GM11168 (cell line): Measurements from ENCODE around the gene RUFY4.
"Not testable (repeated sequence)": the region's sequence is repeated elsewhere in the genome, so short reads cannot be mapped to it uniquely, and the experiment has no call there.

Experiments used
- in situ Hi-C: fragments of 300-500 bp; cut with MboI; formaldehyde crosslinking; loops from one replicate; pipeline ENCODE4 v1.12.0; 2022; ENCODE audit warnings: low sequenced_read_pairs; ENCODE audit not compliant: unreplicated experiment

Gene RUFY4

DNA sequence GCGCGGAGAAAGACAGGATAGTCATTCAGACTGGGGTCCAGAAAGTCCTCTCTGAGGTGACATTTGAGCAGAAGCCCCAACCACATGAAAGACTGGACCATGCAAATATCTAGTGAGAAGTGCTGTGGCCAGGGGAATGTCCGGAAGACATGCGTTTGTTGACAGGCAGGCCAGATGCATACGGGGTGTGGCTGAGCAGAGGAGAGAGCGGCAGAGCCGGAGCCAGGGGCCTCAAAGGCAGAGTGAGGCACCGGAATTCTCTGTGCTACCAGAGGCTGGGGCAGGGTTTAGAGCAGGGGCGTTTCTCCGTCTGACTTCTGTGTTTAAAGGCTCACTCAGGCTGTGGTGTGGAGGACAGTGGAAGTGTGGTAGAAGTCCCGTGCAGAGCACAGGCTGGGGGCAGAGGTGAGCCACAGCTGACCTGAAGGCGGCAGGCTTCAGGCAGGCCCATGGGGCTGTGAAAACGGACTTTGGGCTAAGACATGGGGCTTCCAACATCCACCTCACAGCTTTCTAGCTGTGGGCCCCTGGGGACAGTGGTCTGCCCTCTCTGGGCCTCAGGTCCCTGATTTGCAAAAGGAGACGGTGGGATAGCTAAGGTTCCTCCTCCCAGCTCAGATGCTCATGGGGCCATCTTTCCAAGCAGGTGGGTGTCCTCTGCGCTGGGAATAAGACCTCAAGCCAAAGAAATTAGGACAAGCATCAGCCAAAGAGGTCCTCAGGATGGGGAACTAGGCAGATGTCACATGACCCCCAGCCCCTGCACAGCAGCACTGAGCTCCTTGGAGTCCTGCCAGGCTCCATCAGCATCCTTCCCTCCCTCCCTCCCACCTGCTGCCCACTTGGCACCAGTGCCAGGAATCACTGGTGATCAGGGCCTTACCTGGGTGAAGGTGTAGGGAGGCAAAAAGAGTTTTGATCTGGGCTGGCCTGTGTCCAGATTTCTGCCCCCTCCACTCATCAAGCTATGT is 11.2 kb downstream of the RUFY4 start:
- in situ Hi-C loops = loop anchor here (25.0 kb wide), 1 partner anchor 293 kb away; no protein-coding TSS in a partner anchor

DNA sequence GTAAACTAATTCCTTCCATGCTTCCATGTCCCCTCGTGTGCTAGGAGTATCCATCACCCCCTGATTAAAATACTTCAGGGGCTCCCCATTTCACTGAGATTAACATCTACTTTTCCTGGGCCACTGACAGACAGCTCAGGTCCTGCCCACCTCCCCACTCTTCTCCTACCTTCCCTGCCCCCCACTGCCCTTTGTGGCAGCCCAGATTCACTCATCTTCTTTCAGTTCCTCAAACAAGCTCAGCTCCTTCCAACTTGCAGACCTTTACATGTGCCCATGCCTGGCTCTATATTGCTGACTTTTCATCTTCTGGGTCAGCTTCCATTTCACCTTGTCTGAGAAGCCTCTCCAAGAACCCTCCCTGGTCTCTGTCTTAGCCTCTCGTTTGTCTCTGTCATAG is 12.0 kb downstream of the RUFY4 start:
- in situ Hi-C loops = loop anchor here (25.0 kb wide), 1 partner anchor 294 kb away; no protein-coding TSS in a partner anchor

DNA sequence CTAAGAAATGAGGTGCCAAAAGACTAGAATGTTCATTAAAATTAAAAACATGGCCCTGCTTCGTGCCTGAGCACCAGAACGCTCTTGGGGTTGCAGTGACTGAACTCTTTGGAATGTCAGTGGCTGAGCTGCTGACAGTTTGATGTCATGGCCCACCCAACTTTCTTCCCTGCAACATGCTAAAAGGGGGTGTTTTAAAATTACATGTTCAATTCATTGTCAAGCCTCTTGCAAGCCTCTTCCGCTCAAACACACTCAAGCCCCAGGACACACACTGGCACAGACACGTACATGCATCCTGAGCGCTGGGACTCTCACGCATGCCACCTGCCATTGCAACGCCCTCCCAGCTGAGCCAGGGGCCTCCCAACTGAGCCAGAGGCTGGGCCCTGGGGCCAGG is 12.6 kb downstream of the RUFY4 start:
- in situ Hi-C loops = loop anchor here (25.0 kb wide), 1 partner anchor 294 kb away; no protein-coding TSS in a partner anchor

DNA sequence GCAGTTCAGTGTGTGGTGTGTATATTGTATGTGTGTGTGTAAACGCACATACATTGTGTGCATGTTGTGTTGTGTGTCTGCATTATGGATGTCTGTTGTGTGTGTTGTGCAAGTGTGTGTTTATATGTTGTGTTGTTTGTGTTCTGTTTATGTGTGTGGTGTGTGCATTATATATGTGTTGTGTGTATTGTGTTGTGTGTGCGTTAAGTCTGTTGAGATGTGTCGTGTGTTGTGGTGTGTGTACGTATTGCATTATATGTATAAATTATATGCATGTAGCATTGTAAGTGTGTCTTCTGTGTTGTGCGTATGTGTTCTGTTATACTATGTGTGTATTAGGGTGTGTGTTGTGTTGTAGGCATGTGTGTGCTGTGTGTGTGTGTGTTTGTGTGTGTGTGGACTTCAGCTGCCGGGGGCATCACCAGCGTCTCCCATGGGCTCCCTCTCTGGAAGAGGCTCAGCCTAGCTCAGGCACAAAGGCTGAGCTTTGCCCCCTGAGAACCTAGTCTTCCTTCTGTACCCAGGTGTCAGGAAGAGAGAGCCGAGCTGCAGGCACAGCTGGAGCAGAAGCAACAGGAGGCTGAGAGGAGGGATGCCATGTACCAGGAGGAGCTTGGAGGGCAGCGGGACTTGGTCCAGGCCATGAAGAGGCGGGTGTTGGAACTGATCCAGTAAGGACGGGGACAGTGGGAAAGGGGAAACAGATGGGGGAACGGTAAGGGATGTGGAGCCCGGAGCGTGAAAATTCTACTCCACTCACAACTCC is 13.7 kb downstream of the RUFY4 start:
- in situ Hi-C loops = loop anchor here (25.0 kb wide), 1 partner anchor 295 kb away; no protein-coding TSS in a partner anchor

DNA sequence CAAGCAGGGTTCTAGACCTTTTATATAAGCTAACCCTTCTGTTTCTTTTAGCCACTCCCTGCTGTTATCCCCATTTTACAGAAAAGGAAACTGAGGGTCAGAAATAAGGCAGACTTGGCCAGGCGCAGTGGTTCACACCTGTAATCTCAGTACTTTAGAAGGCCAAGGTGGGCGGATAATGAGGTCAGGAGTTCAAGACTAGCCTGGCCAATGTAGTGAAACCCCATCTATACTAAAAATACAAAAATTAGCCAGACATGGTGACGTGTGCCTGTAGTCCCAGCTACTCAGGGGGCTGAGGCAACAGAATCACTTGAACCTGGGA is 14.3 kb downstream of the RUFY4 start:
- in situ Hi-C loops = loop anchor here (25.0 kb wide), 1 partner anchor 296 kb away; no protein-coding TSS in a partner anchor

DNA sequence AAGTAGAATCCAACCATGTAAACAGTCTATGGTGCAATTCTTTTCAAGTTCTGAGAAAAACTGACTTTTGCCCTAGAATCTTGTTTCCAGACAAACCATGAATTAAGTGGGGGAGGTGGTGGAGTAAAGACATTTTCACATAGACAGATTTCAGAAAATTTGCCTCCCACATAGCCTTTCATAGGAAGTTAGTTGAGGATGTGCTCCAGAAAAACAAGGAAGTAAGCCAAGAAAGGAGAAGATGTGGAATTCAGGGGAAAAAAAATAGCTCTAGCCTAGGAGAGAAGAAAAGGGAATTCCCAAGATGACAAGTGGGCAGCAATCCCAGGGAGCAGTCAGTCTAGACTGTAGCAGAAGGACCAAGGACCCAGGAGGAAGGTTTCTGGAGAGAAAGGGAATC is 17.4 kb downstream of the RUFY4 start:
- in situ Hi-C loops = loop anchor here (25.0 kb wide), 1 partner anchor 299 kb away; no protein-coding TSS in a partner anchor

DNA sequence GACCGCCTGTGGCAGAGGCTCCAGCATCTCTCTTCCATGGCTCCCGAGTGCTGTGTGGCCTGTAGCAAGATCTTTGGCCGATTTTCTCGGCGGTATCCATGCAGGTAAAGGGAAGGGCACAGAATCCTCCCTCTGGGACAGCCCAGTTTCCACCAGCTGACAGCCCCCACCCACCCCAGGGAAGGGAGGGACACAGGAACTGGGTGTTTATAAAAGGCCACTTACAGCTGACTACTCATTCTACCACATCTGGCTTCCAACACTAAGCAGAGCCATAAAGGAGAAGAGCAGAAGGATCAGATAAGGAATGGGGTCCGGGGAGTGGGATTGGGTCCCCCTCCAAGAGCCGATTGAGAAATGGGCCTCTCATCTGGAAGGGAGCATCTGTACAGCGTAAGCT is 20.2 kb downstream of the RUFY4 start:
- in situ Hi-C loops = loop anchor here (25.0 kb wide), 1 partner anchor 302 kb away; no protein-coding TSS in a partner anchor

DNA sequence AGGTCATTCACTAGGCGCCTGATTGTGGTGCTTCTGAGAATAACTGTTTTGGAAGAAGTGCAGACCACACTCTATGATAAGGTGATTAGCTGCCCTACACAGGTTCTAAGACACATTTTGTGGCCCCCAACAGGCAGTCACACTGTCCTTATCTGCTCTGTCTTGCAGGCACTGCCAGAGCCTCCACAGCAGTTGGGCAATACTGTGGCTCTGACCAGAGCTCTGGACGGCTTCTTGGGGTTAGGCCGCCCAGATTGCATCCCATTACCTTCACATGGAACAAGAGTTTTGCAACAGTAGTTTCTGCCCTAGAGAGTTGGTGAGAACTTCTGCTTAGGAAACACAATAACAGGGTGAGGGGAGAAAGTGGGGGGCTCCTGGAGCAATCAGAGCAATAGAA is 22.7 kb downstream of the RUFY4 start:
- in situ Hi-C loops = loop anchor here (25.0 kb wide), 1 partner anchor 304 kb away; no protein-coding TSS in a partner anchor

DNA sequence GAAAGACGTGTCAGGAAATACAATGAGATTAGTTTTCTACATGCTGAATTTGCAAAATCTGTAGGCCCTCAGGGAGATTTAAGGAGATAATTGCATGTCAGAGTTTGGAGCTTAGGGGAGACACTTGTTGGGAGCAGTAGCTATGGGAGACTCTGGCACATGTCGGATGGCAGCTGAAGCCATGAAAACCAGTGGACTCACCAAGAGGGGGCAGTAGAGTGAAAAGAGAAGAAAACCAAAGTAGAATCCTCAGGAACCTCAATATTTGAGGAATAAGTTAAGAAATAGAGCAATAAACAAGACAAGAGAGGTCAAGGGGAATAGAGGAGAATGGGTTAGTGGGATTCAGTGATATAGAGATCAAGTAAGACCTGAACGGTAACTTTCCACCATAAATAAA is 24.8 kb downstream of the RUFY4 start:
- in situ Hi-C loops = loop anchor here (25.0 kb wide), 1 partner anchor 307 kb away; no protein-coding TSS in a partner anchor

DNA sequence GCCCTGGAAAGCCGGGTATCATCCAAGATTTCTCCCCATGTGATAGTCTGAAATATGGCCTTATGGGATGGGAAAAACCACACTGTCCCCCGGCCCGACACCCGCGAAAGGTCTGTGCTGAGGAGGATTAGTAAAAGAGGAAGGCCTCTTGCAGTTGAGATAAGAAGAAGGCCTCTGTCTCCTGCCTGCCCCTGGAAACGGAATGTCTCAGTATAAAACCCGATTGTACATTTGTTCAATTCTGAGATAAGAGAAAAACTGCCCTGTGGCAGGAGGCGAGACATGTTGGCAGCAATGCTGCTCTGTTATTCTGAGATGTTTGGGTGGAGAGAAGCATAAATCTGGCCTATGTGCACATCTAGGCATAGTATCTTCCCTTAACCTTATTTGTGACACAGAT is 26.8 kb downstream of the RUFY4 start:
- in situ Hi-C loops = loop anchor here (5.0 to 25.0 kb wide), 2 partner anchors 46 to 309 kb away; no protein-coding TSS in a partner anchor

DNA sequence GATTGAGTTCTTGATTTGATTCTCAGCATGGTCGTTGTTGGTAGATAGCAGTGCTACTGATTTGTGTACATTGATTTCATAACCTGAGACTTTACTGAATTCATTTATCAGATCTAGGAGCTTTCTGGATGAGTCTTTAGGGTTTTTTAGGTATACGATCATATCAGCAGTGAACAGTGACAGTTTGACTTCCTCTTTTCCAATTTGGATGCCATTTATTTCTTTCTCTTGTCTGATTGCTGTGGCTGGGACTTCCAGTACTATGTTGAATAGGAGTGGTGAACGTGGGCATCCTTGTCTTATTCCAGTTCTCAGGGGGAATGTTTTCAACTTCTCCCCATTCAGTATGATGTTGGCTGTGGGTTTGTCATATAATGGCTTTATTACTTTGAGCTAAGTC is 28.9 kb downstream of the RUFY4 start:
- in situ Hi-C loops = loop anchor here (5.0 to 25.0 kb wide), 2 partner anchors 44 to 311 kb away; no protein-coding TSS in a partner anchor

DNA sequence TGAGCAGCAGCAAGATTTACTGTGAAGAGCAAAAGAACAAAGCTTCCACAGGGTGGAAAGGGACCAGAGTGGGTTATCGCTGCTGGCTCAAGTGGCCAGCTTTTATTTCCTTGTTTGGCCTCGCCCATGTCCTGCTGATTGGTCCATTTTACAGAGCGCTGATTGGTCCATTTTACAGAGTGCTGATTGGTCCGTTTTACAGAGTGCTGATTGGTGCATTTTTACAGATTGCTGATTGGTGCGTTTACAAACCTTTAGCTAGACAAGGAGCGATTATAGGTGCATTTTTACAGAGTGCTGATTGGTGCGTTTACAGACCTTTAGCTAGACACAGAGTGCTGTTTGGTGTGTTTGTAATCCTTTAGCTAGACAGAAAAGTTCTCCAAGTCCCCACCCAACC is 39.8 kb downstream of the RUFY4 start:
- in situ Hi-C loops = not testable (repeated sequence)

DNA sequence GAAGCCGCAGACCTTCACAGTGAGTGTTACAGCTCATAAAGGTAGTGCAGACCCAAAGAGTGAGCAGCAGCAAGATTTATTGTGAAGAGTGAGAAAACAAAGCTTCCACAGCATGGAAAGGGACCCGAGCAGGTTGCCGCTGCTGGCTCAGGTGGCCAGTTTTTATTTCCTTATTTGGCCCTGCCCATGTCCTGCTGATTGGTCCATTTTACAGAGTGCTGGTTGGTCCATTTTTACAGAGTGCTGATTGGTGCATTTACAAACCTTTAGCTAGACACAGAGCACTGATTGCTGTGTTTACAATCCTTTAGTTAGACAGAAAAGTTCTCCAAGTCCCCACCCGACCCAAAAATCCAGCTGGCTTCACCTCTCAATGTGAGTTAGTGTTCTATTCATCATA is 52.7 kb downstream of the RUFY4 start:
- in situ Hi-C loops = not testable (repeated sequence)

DNA sequence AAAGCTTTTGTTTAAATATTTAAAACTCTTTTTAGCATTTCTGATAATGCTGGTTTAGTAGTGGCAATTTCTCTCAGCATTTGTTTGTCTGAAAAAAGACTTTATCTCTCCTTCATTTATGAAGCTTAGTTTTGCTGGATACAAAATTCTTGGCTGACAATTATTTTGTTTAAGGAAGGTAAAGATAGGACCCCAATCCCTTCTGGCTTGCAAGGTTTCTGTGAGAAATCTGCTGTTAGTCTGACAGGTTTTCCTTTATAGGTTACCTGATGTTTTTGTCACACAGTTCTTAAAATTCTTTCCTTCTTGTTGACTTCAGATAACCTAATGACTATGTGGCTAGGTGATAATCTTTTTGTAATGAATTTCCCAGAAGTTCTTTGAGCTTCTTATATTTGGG is 53.2 kb downstream of the RUFY4 start:
- in situ Hi-C loops = not testable (repeated sequence)

DNA sequence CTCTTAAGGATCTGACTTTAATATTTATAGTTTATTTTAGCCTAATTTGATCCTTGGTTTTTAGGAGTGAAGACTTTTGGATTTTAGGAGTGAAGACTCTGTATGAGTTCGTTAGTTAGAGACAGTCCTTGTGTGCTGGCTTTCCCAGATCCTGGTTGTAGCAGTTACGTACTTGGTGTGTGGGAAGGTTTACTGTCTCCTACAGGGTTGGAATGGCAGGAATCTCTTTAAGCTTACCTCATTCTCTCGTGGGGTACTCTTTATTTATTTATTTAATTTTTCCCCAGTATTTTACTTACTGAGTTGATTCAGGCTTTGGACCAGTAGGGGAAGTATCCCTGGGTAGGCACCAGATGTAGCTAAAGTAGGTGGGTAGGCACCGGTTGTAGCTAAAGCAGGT is 54.9 kb downstream of the RUFY4 start:
- in situ Hi-C loops = no loop called here

DNA sequence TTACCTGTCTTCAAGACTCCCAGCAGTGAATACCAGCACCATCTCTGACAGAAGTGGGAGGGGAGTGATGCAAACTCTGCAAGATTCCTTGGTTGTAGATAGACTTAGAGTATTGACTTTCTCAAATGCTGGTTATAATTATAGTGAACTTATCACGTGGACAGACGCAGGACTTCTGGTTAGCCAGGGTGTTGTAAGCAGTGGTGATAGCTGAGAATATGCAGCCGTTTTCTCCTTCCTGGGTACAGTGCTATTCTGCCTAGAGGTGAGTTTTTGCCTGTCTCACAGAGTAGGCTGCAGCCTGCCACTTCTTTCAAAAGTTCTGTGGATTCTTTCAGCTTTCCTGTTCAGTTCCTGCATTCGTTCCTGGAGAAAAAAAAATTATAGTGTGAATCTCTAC is 56.0 kb downstream of the RUFY4 start:
- in situ Hi-C loops = no loop called here

DNA sequence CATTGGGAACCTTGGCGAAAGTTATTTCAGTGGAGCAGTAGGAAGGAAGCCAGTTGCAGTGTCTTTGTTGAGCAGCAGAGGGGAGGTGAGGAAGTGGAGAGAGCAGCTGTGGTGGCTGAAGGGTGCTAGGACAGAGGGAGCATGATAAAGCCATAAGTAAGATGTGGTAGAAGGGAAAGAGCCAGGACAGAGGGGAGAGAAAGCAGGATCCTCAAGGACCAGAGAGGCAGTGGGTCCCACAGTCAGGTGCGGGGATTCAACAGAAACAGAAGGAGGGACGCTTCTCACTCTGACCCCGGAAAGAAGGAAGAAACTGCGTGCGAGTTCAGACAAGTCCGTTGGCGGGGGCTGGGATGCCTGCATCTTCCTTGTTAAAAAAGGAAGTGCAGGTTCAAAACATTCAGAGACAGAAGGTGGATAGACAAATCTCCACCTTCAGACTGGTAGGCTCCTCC is 56.6 kb downstream of the RUFY4 start, which contains the start of gene CXCR2:
Gene CXCR2 (plus strand): TSS at position 403 of the 455 bp plus-strand sequence. CDS start 8,774 bp downstream, outside the sequence.
- in situ Hi-C loops = no loop called here

DNA sequence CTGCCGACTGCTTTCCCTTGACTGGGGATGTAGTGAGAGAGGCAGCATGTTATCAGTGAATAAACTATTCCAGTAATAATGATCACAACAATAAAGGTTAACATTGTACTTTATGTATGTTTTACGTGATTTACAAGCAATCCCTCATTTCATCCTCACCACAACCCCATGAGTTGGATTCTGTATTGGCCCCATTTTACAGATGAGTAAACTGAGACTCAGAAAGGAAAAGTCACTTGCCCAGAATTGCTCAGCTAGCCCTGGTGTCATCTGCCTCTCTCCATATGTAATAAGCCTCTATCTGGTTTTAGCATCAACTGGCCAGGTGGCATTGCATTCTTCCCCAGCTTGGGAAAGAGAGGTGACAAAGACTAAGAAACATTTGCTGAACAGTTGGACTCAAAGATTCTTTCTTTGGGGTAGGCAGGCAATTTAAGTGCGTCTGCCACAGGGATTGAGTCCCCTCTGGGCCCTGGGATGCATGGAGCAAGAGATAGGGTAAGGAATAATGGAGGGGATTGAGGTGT is 58.9 kb downstream of the RUFY4 start:
- in situ Hi-C loops = no loop called here

DNA sequence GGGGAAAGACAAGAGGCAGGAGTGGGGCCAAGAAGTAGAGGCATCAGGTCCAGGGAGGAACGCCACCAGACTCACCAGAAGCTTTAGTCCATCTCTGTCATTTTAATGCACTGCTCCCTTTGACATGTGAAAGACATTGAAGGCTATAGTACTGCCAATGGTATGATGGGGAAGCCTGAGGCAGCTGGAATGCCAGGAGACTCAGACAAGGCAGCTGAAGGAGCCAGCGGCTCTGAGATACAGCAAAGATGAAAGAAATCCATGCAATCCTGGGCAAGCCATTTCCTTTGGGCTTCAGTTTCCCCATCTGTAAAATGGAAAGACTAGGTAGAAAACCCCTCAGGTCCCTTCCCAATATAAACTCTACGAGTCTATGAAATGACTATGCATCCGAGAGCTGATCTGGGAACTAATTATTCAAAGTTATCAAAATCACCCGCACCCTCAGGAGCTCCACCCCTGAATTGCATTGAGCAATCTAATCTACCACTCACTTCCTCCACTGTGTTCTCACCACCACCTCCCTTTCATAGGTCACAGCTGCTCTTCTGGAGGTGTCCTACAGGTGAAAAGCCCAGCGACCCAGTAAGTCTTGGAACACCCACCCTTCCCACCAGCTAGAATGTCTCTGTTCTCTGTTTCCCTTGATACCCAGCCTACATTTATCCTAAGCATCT is 59.9 kb downstream of the RUFY4 start:
- in situ Hi-C loops = no loop called here
